ENCODE measurements around the gene AURKA.

DNA sequence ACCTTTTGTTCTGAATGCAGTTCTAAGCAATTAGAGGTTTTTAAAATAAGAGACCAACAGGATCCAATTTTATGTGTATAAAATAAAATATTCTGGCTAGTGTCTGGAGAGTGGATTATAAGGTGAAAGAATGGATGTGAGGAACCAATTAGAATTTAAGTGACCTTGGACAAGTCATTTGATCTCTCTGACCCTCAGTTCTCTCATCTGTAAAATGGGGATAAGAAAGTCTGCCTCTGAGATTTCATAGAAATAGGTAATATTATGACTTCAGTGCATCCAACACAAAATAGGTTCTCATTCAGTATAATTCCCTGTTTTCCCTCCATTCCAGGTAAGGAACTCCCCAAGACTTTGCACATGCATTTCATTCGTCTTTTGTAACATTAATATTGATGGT lies 38.9 kb upstream of the AURKA start:
- TF ChIP-seq PPARA (CRISPR knock-in tag; IDR thresholded peaks at IDR 0.05; ENCODE audit: borderline replicate concordance) = no peak
- no peak for TF ChIP-seq ARNTL (CRISPR knock-in tag; IDR thresholded peaks at IDR 0.05; ENCODE audit: borderline replicate concordance, low read depth)
- no peak for TF ChIP-seq GLIS3 (CRISPR knock-in tag; IDR thresholded peaks at IDR 0.05)
- no peak for TF ChIP-seq ZFP30 (CRISPR knock-in tag; IDR thresholded peaks at IDR 0.05)
- no peak for TF ChIP-seq ESRRG (CRISPR knock-in tag; IDR thresholded peaks at IDR 0.05)
- TF ChIP-seq, protein P1, sequence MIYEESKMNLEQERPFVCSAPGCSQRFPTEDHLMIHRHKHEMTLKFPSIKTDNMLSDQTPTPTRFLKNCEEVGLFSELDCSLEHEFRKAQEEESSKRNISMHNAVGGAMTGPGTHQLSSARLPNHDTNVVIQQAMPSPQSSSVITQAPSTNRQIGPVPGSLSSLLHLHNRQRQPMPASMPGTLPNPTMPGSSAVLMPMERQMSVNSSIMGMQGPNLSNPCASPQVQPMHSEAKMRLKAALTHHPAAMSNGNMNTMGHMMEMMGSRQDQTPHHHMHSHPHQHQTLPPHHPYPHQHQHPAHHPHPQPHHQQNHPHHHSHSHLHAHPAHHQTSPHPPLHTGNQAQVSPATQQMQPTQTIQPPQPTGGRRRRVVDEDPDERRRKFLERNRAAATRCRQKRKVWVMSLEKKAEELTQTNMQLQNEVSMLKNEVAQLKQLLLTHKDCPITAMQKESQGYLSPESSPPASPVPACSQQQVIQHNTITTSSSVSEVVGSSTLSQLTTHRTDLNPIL (CRISPR knock-in tag; IDR thresholded peaks at IDR 0.05; ENCODE audit: low read depth) = no peak
- no peak for TF ChIP-seq RARB (CRISPR knock-in tag; IDR thresholded peaks at IDR 0.05)
- TF ChIP-seq, protein P2, sequence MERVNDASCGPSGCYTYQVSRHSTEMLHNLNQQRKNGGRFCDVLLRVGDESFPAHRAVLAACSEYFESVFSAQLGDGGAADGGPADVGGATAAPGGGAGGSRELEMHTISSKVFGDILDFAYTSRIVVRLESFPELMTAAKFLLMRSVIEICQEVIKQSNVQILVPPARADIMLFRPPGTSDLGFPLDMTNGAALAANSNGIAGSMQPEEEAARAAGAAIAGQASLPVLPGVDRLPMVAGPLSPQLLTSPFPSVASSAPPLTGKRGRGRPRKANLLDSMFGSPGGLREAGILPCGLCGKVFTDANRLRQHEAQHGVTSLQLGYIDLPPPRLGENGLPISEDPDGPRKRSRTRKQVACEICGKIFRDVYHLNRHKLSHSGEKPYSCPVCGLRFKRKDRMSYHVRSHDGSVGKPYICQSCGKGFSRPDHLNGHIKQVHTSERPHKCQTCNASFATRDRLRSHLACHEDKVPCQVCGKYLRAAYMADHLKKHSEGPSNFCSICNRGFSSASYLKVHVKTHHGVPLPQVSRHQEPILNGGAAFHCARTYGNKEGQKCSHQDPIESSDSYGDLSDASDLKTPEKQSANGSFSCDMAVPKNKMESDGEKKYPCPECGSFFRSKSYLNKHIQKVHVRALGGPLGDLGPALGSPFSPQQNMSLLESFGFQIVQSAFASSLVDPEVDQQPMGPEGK (CRISPR knock-in tag; IDR thresholded peaks at IDR 0.05; ENCODE audit: borderline replicate concordance) = no peak
- TF ChIP-seq ZNF70 (CRISPR knock-in tag; IDR thresholded peaks at IDR 0.05) = no peak
- no peak for TF ChIP-seq CSDC2 (CRISPR knock-in tag; IDR thresholded peaks at IDR 0.05)

Data from SK-N-SH treated with all-trans-retinoic acid at 6 μM for 48 hours (cell line).